Endothelial cell of umbilical vein (primary cell): Measurements from ENCODE around the gene CORO6. TPM values are rescaled to one million over a fixed set of nuclear protein-coding genes. Genes with fewer than 3 reads are reported as not detected.

Source experiments
- BruUV-seq: library from RNA; stranded (reverse); fragments of 400-500 nt; replicated peaks from 2 replicates; lab custom pipeline; 2021; lab: Mats Ljungman, UMichigan
- CTCF ChIA-PET: fragments of 300-600, 350-600 bp; sonication (Branson Sonifier 250); formaldehyde crosslinking; loops from one replicate; lab custom pipeline; 2021; ENCODE audit warnings: antibody characterized with exemption, inconsistent platforms; lab: Charles Lee
- POLR2A ChIA-PET: fragments of 300-600, 350-600 bp; sonication (Branson Sonifier 250); formaldehyde crosslinking; loops from one replicate; lab custom pipeline; 2021; ENCODE audit warnings: antibody characterized with exemption, inconsistent platforms; lab: Charles Lee
- DNase-seq: peaks from one replicate; pipeline ENCODE4 v3.0.0-alpha.2; 2011; ENCODE audit warnings: low read depth, low spot score
- FAIRE-seq: peaks from 2 replicates; lab custom pipeline; 2011; peaks lifted over from hg19 to GRCh38; lab: Jason Lieb, UNC
- H2AFZ ChIP-seq: 2 replicates; pipeline ENCODE4 v1.6.0; 2012; ENCODE audit warnings: low read depth, low read length, control low read depth, inconsistent platforms
- H3K27ac ChIP-seq: 2 replicates; pipeline ENCODE4 v1.5.1; 2011; ENCODE audit warnings: low read depth, mild to moderate bottlenecking, control low read depth, low read length, moderate library complexity; ENCODE audit not compliant: insufficient read depth
- H3K27me3 ChIP-seq, 2 experiments: 2 replicates each; pipeline versions ENCODE4 v1.6.0 to v1.6.1; 2011; ENCODE audit warnings: low read length in 2 of 2, mixed read lengths in 1 of 2; ENCODE audit not compliant: control insufficient read depth in 2 of 2, insufficient read depth in 2 of 2
- H3K36me3 ChIP-seq, 2 experiments: 2 replicates in 1 of 2; 3 replicates in 1 of 2; pipeline ENCODE4 v1.5.1; 2011; ENCODE audit warnings: low read length in 2 of 2, mild to moderate bottlenecking in 1 of 2, moderate library complexity in 1 of 2; ENCODE audit not compliant: control insufficient read depth in 2 of 2, insufficient read depth in 2 of 2; ENCODE audit errors: extremely low read depth in 1 of 2
- H3K4me1 ChIP-seq: 3 replicates; pipeline ENCODE4 v1.5.1; 2011; ENCODE audit warnings: mild to moderate bottlenecking, low read length; ENCODE audit not compliant: control insufficient read depth, insufficient read depth; ENCODE audit errors: extremely low read depth
- H3K4me2 ChIP-seq: 2 replicates; pipeline ENCODE4 v1.6.1; 2011; ENCODE audit warnings: low read length, control low read depth, mixed read lengths; ENCODE audit not compliant: insufficient read depth
- H3K4me3 ChIP-seq, 3 experiments: fragments of 200-600 bp in 1 of 3; sonication (generic), shearing (Covaris generic) in 1 of 3; replicated peaks in 1 of 3; 2 replicates each; pipeline ENCODE4 v1.5.1; 2011 to 2016; ENCODE audit warnings: control low read depth in 3 of 3, low read length in 3 of 3, mild to moderate bottlenecking in 2 of 3, inconsistent platforms in 1 of 3, low read depth in 1 of 3, moderate library complexity in 1 of 3; ENCODE audit not compliant: insufficient read depth in 1 of 3
- H3K79me2 ChIP-seq: 2 replicates; pipeline ENCODE4 v1.6.0; 2012; ENCODE audit warnings: low read length, inconsistent platforms; ENCODE audit not compliant: control insufficient read depth, insufficient read depth
- H3K9ac ChIP-seq: replicated peaks from 2 replicates; pipeline ENCODE3; 2011; ENCODE audit warnings: low read length, control low read depth; ENCODE audit not compliant: insufficient read depth; ENCODE audit errors: extremely low read depth
- H3K9me1 ChIP-seq: replicated peaks from 3 replicates; pipeline ENCODE4 v1.6.0; 2011; ENCODE audit warnings: mild to moderate bottlenecking, low read length; ENCODE audit not compliant: control insufficient read depth, insufficient read depth; ENCODE audit errors: extremely low read depth
- H3K9me3 ChIP-seq: replicated peaks from 2 replicates; pipeline ENCODE4 v1.5.1; 2012; ENCODE audit warnings: low read length, inconsistent platforms; ENCODE audit not compliant: control insufficient read depth, insufficient read depth
- H4K20me1 ChIP-seq: replicated peaks from 2 replicates; pipeline ENCODE3; 2011; ENCODE audit warnings: mild to moderate bottlenecking, low read length; ENCODE audit not compliant: control insufficient read depth, insufficient read depth; ENCODE audit errors: extremely low read depth
- CTCF ChIP-seq, 2 donors: IDR thresholded peaks; 1 replicate in 1 of 2; 2 replicates in 1 of 2; pipeline ENCODE4 v1.5.1; 2011; ENCODE audit warnings: low read length in 2 of 2, mild to moderate bottlenecking in 2 of 2, moderate library complexity in 2 of 2, control low read depth in 1 of 2, inconsistent platforms in 1 of 2, low read depth in 1 of 2; ENCODE audit not compliant: insufficient read depth in 1 of 2; ENCODE audit errors: extremely low read depth in 1 of 2
- EZH2 ChIP-seq: IDR thresholded peaks from 2 replicates; pipeline ENCODE4 v1.6.1; 2012; ENCODE audit warnings: borderline replicate concordance, low read depth, mild to moderate bottlenecking, moderate library complexity, low read length, inconsistent platforms; ENCODE audit not compliant: severe bottlenecking
- FOS ChIP-seq: IDR thresholded peaks from 2 replicates; pipeline ENCODE4 v1.6.1; 2011; ENCODE audit warnings: mild to moderate bottlenecking, low read length, moderate library complexity, borderline replicate concordance; ENCODE audit not compliant: insufficient read depth
- GATA2 ChIP-seq: IDR thresholded peaks from 2 replicates; pipeline ENCODE4 v1.7.0; 2011; ENCODE audit warnings: low read depth, mild to moderate bottlenecking, moderate library complexity, mixed read lengths, low read length; ENCODE audit not compliant: insufficient read length, insufficient read depth
- JUN ChIP-seq: IDR thresholded peaks from 2 replicates; pipeline ENCODE4 v1.6.1; 2011; ENCODE audit warnings: borderline replicate concordance, low read depth; ENCODE audit not compliant: insufficient read length, insufficient read depth
- MAX ChIP-seq: IDR thresholded peaks from 2 replicates; pipeline ENCODE4 v1.6.1; 2011; ENCODE audit not compliant: insufficient read depth, insufficient read length
- MYC ChIP-seq: IDR thresholded peaks from one replicate; pipeline ENCODE4 v1.6.1; 2011; ENCODE audit warnings: mild to moderate bottlenecking, low read depth, low read length
- POLR2A ChIP-seq: IDR thresholded peaks from 2 replicates; pipeline ENCODE4 v1.6.1; 2012; ENCODE audit warnings: low read depth, mild to moderate bottlenecking, control low read depth, low read length
- POLR2AphosphoS5 ChIP-seq: IDR thresholded peaks from 2 replicates; pipeline ENCODE4 v1.6.1; 2012; ENCODE audit warnings: low read depth, mild to moderate bottlenecking, control low read depth, low read length, moderate library complexity; ENCODE audit not compliant: insufficient read depth
- dilution Hi-C: fragments of 300-500 bp; cut with MboI; formaldehyde crosslinking; loops from one replicate; pipeline ENCODE4 v1.15.0; 2019; ENCODE audit warnings: low sequenced_read_pairs; ENCODE audit not compliant: extremely low pct_ligation_motif_present
- intact Hi-C: fragments of 100-400 bp; cut with micrococcal nuclease; formaldehyde crosslinking; loops from one replicate; pipeline ENCODE4 v1.10.0; 2022
- polyA plus RNA-seq, 4 experiments: library from polyadenylated mRNA; depleted of rRNA in 3 of 4; stranded (reverse) in 3 of 4; unstranded in 1 of 4; fragments of >200 nt; gene quantifications; 2 replicates each; pipeline versions ENCODE4 v1.2.1 to v1.2.3, GENCODE V29; 2011 to 2012; ENCODE audit warnings: missing spikeins in 1 of 4
- total RNA-seq: library from RNA; stranded (reverse); gene quantifications from 2 replicates; pipeline ENCODE4 v1.2.3, GENCODE V29; 2021

Gene CORO6
- total and polyA plus RNA-seq, 2 donors (not counting 3 experiments of a cell fraction or from before 2014, with no cell fraction given): 10.7 to 14.7 TPM

GRCh38 chr17:29576214-29577000, 46.3 kb downstream of the CORO6 start:
- dilution Hi-C loops (no loop called here), intact Hi-C loops (no loop called here)
- no peaks in the 10 kb centered on the region for H3K27me3 ChIP-seq
- no peak overlapping the region for H3K27ac ChIP-seq
- DNase-seq (no peak), FAIRE-seq (no peak)
- no peak overlapping the region for H3K9ac ChIP-seq
- no TSS peak for BruUV-seq
- peaks cover 23 to 57% of the 10 kb centered on the region in 2 experiments for H3K36me3 ChIP-seq
- no peaks in the 10 kb centered on the region for H4K20me1 ChIP-seq
- peaks cover 3% of the 10 kb centered on the region for H3K4me1 ChIP-seq
- peaks cover 3% of the 10 kb centered on the region for H3K79me2 ChIP-seq
- no peak overlapping the region for H2AFZ ChIP-seq
- H3K4me3 ChIP-seq: no peak overlapping the region
- CTCF ChIA-PET: interaction anchor here (1.1 to 9.4 kb wide), 6 partner anchors 16 to 517 kb away, joined by 3 to 152 read pairs (median 8); partner anchors contain the start of gene ANKRD13B
- POLR2A ChIA-PET: no interaction called here
- no peak for TF ChIP-seq CTCF (IDR thresholded peaks at IDR 0.05; ENCODE audit: extremely low read depth in 1 of 2, insufficient read depth in 1 of 2, low read depth in 1 of 2, low read length in 2 of 2)
- no peak overlapping the region for H3K4me2 ChIP-seq
- H3K9me1 ChIP-seq: no peaks in the 10 kb centered on the region
- no peaks in the 10 kb centered on the region for H3K9me3 ChIP-seq

GRCh38 chr17:29575511-29576213, 47.0 kb downstream of the CORO6 start:
- H3K36me3 ChIP-seq: peaks cover 18 to 53% of the 10 kb centered on the region in 2 experiments

More at GRCh38 chr17:29575511-29576213, 47.0 kb downstream of the CORO6 start:
- Histone ChIP-seq H3K9me3 (no peaks in the 10 kb centered on the region), H4K20me1 (no peaks in the 10 kb centered on the region), H3K4me3 (no peak overlapping the region), H3K27me3 (no peaks in the 10 kb centered on the region), H3K4me2 (no peak overlapping the region), H3K9ac (no peak overlapping the region), H3K79me2 (peaks cover 3% of the 10 kb centered on the region), H2AFZ (no peak overlapping the region), H3K9me1 (no peaks in the 10 kb centered on the region), H3K4me1 (peaks cover 3% of the 10 kb centered on the region), H3K27ac (no peak overlapping the region)
- POLR2A ChIA-PET: interaction anchor here (0.6 kb wide), 1 partner anchor 16 kb away, joined by 3 read pairs; no protein-coding TSS in a partner anchor
- intact Hi-C loops: no loop called here
- BruUV-seq: no TSS peak
- FAIRE-seq: no peak
- CTCF ChIA-PET: interaction anchor here (1.4 to 9.4 kb wide), 6 partner anchors 17 to 518 kb away, joined by 4 to 152 read pairs (median 8); partner anchors contain the start of gene ANKRD13B
- dilution Hi-C loops: no loop called here
- DNase-seq: no peak
- TF ChIP-seq EZH2 (no peak), FOS (no peak), JUN (no peak), MAX (no peak), POLR2AphosphoS5 (no peak), POLR2A (no peak), GATA2 (no peak), MYC (no peak), CTCF (IDR thresholded peaks at IDR 0.05; ENCODE audit: extremely low read depth in 1 of 2, insufficient read depth in 1 of 2, low read depth in 1 of 2, low read length in 2 of 2) (no peak)
